ENCODE measurements around the gene LY6G6C. TPM values are rescaled to one million over a fixed set of nuclear protein-coding genes. Genes with fewer than 3 reads are reported as not detected.

Gene LY6G6C
- total and polyA plus RNA-seq, 12 donors: not detected

DNA sequence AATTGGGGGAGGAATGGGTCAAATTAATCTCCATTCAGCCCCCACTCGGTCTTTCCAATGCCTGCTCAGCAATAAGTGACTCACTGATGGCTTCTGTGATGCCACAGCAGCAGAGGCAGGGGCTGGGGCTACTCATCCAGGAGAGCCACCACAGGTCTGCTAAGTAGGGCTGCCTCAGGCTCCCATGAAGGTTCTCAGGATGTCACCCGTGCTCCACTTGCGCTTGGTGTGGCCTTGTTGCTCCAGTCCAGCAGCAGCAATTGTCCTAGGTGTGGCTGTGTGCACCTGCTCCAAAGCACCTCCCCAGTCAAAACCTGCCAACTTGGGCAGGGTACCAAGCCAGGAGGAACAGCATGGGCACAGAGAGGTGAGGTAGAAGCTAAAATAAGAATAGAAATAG, 627 bp upstream of the LY6G6C start:
- peaks cover 0 to 16% (median 0%) of the 10 kb centered on the region in 9 donors for H3K4me1 ChIP-seq
- intact Hi-C loops (cut with DNase I): no loop called here
- no peaks in the 10 kb centered on the region for H3K9me3 ChIP-seq
- no peak for ATAC-seq
- no peak overlapping the region for H3K27ac ChIP-seq
- no peak overlapping the region for H3K4me3 ChIP-seq
- H3K36me3 ChIP-seq: peaks cover 0 to 22% (median 12%) of the 10 kb centered on the region in 9 donors
- WGBS, 2 donors: 94 to 96% methylated on average over 3 of the region's 3 CpGs
- TF ChIP-seq CTCF (IDR thresholded peaks at IDR 0.05): no peak
- no peaks in the 10 kb centered on the region for H3K27me3 ChIP-seq
- no peak for DNase-seq

- peaks cover 0 to 8% (median 0%) of the 10 kb centered on the region in 9 donors for H3K4me1 ChIP-seq
- no peak overlapping the region for H3K27ac ChIP-seq
- no peaks in the 10 kb centered on the region for H3K9me3 ChIP-seq
- peaks cover 0 to 5% (median 0%) of the 10 kb centered on the region in 9 donors for H3K36me3 ChIP-seq
- no peak for ATAC-seq
- no peak for TF ChIP-seq CTCF (IDR thresholded peaks at IDR 0.05)
- intact Hi-C loops (cut with DNase I): no loop called here
- WGBS, 2 donors: 86 to 89% methylated on average over 5 of the region's 5 CpGs
- no peaks in the 10 kb centered on the region for H3K27me3 ChIP-seq
- no peak for DNase-seq
- no peak overlapping the region for H3K4me3 ChIP-seq
These were observed 1.3 kb downstream of the LY6G6C start for GRCh38 chr6:31720196-31720770.

DNA sequence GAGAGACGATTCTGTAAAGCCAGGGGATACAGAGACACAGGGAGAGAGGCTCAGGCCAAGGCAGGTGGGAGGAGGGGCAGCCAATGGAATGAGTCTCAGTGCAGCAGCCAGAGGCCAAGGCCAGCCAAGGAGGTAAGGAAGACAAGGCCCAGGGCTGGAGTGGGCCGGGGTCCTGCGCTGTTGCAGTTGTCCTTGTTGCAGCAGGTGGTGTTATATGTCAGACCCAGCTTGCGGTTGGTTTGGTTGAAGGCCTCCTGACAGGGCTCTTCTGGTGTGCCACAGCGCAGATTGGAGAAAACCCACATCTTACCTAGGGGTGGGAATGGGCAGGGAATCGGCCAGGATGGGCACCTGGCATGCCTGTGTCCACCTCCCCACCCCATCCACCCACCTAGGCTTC, 2.5 kb downstream of the LY6G6C start:
- Histone ChIP-seq H3K36me3 (no peaks in the 10 kb centered on the region), H3K27ac (no peak overlapping the region), H3K27me3 (no peaks in the 10 kb centered on the region), H3K9me3 (no peaks in the 10 kb centered on the region), H3K4me1 (peaks cover 0 to 6% (median 0%) of the 10 kb centered on the region in 9 donors), H3K4me3 (no peak overlapping the region)
- WGBS, 2 donors: 85 to 92% methylated on average over 6 of the region's 6 CpGs
- no peak for ATAC-seq
- intact Hi-C loops (cut with DNase I): no loop called here
- no peak for DNase-seq
- TF ChIP-seq CTCF (IDR thresholded peaks at IDR 0.05): no peak

GRCh38 chr6:31718265-31718664, 3.3 kb downstream of the LY6G6C start:
- Histone ChIP-seq H3K4me1 (no peaks in the 10 kb centered on the region), H3K36me3 (no peaks in the 10 kb centered on the region), H3K27ac (no peak overlapping the region), H3K27me3 (no peaks in the 10 kb centered on the region), H3K4me3 (no peak overlapping the region), H3K9me3 (no peaks in the 10 kb centered on the region)
- DNase-seq (no peak), ATAC-seq (no peak)
- TF ChIP-seq CTCF (IDR thresholded peaks at IDR 0.05): no peak
- intact Hi-C loops (cut with DNase I): no loop called here
- WGBS, 2 donors: 88 to 94% methylated on average over 1 of the region's 1 CpG

Measured in heart right ventricle (tissue), 16 donors.